GM12801 (cell line): Measurements from ENCODE around the gene SLC39A5.

Experiments used
- CTCF ChIP-seq: IDR thresholded peaks from one replicate; pipeline ENCODE4 v1.5.1; 2011; ENCODE audit warnings: control low read depth; ENCODE audit not compliant: insufficient read length; ENCODE audit errors: extremely low read depth

The SLC39A5 gene

GRCh38 chr12:56229916-56230431 lies at the start of gene SLC39A5:
Gene SLC39A5, plus strand, starts transcription at chr12:56230051. Its CDS starts 1,224 bp downstream, at chr12:56231275.
- no peak for TF ChIP-seq CTCF

GRCh38 chr12:56186957-56187356 lies 42.9 kb upstream of the SLC39A5 start:
- TF ChIP-seq CTCF = no peak

- TF ChIP-seq CTCF = no peak
Measured at GRCh38 chr12:56188131-56188777, 41.6 kb upstream of the SLC39A5 start.

DNA sequence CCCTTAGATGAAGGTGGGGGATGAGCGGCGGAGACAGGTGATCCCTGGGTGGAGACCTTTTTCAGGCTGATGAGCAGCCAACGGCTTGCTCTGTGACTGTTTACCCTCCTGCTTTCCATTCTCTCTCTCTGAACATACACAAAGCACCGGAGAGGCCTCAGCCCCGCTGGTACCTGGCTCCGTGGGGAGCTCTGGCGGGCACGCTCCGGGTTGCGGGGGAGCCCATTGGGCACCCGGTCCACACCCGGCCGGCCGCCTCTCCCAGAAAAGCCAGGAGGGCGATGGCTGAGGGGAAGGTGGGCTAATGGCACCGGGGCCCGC lies 41.1 kb upstream of the SLC39A5 start:
- TF ChIP-seq CTCF = no peak

DNA sequence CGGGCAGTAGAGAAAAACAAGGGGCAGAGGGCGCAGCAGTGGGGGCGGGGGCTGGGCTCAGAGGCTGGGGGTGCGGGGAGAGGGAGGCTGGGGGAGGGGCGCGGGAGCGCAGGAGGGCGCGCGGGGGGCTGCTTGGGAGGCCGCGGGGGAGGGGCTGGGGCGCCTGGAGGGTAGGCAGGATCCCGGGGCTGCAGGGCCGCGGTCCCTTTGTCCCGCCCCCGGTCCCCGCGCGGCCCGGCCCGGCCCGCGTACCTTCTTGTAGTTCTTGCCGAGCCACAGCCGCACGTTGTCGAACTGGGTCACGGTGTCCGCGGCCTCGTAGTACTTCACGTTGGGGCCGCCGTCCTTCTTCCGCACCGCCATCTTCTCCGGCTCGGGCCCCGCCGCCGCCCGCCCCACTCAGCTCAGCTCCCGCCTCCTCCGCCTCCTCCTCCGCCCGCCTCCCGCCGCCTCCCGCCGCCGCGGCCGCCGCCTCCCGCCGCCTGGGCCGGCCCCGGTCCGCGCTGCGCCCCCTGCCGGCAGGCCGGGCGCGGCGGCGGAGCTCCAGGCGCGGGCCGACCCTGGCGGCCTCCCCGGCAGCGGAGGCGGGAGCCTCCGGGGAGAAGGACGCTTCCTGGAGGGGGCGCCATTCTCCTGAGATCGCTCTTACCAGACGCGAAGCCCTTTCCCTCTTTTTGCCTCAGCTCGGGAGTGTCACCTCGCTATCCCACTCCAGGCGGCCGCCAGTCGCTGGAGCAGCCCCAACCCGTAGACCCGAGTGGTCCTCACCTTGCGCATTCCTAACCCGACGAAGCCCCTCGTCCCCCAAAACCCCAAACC lies 40.5 kb upstream of the SLC39A5 start, which contains the start of gene SMARCC2:
SMARCC2 (minus strand) TSS at position 385 of the 819 bp plus-strand sequence; CDS start at position 363, 22 bp downstream.
- no peak for TF ChIP-seq CTCF

DNA sequence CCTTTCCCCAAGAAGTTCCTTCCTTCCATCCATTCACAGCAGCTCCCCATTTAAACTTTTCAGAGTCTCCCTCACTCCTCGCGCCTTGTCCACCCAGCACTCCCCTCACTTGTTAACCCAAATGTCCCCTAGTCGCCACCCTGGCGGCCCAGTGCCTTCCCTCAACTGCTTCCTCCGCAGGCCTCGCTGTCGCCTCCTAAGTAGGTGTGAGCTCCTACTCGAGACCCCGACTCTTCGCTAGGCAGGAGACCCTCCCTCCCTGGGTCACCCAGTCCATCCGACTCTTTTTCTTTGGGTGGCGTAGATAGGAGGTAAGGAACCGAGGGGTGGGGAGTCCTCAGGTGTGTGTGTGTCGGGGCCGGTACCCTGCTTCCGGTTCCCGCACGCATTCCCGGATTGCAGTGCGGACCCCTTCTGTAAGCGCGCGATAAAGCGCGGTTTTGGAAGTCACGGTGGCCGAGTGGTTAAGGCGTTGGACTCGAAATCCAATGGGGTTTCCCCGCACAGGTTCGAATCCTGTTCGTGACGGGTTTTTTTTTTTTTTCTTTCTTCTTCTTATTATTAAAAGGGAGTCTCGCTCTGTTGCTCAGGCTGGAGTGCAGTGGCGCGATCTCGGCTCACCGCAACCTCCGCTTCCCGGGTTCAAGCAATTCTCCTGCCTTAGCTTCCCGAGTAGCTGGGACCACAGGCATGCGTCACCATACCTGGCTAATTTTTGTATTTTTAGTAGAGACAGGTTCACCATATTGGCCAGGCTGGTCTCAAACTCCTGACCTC lies 39.7 kb upstream of the SLC39A5 start:
- TF ChIP-seq CTCF = no peak

- TF ChIP-seq CTCF = no peak
Measured at GRCh38 chr12:56190695-56191155, 39.1 kb upstream of the SLC39A5 start.
